ENCODE data around the gene OTUD3.

GRCh38 chr1:19859876-19860275, 22.3 kb upstream of the OTUD3 start:
- TF ChIP-seq REST (IDR thresholded peaks at IDR 0.05; ENCODE audit: insufficient replicate concordance, low read depth) (no peak), CTCF (IDR thresholded peaks at IDR 0.05; ENCODE audit: insufficient read depth, low read length) (no peak)

Data from HL-60 (cell line).